ENCODE data around the gene CNIH2.

GRCh38 chr11:66313321-66314185 is 35.6 kb downstream of the CNIH2 start:
- TF ChIP-seq CTCF (IDR thresholded peaks at IDR 0.05; ENCODE audit: low read depth, low read length) (no peak), MAX (IDR thresholded peaks at IDR 0.05; ENCODE audit: low read depth, low read length) (no peak)
